ENCODE data around the gene PERM1. TPM values are rescaled to one million over a fixed set of nuclear protein-coding genes. Genes with fewer than 3 reads are reported as not detected.

PERM1 gene
- total and polyA plus RNA-seq, 2 of the 13 experiments (the other 11 are each of a cell fraction or from before 2014, with no cell fraction given), result 0.04 to 0.29 TPM

DNA sequence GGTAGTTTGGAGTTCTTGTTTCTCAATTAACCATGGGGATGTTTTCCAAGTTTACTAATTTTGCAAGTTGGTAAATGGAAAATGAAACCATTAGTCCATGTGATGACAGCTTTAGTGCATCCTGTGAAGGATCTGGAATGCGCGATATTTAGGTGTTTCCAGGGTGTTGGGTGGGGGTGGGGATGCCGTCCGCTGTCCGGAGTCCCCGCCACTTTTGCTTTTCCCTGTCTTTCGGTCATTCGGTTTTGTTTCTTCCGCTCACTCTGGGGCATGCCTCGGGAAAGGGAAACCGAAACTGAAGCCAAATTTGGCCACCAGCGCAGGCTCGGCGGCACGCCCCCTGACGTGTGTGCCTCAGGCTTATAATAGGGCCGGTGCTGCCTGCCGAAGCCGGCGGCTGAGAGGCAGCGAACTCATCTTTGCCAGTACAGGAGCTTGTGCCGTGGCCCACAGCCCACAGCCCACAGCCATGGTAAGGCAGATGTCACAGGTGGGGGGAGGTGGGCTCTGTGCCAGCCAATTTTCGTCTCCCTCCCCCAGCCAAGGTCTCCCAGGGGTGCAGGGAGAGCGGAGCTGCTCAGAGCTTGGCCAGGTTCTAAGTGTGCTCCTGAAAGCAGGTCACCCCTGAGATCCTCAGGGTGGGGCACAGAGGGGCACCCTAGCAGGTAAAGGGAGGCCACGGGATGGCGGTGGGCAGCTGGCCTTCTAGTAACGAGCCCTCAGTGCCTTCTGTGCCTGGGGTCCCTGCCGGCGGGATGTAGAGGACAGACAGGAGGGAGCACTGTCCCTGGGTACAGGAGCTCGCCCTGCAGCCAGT, 31.4 kb upstream of the PERM1 start, which contains the start of gene ISG15 (continued):
- no peak for TF ChIP-seq GLMP (CRISPR knock-in tag; IDR thresholded peaks at IDR 0.05; ENCODE audit: borderline replicate concordance)
- TF ChIP-seq NCOA5 (CRISPR knock-in tag; IDR thresholded peaks at IDR 0.05), result no peak
- peak; percentile 45 for TF ChIP-seq HNRNPLL (IDR thresholded peaks at IDR 0.05; ENCODE audit: low read depth, low read length, poor library complexity, severe bottlenecking)
- TF ChIP-seq, protein P1, sequence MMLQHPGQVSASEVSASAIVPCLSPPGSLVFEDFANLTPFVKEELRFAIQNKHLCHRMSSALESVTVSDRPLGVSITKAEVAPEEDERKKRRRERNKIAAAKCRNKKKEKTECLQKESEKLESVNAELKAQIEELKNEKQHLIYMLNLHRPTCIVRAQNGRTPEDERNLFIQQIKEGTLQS (CRISPR knock-in tag; IDR thresholded peaks at IDR 0.05), result no peak
- TF ChIP-seq, protein P2, sequence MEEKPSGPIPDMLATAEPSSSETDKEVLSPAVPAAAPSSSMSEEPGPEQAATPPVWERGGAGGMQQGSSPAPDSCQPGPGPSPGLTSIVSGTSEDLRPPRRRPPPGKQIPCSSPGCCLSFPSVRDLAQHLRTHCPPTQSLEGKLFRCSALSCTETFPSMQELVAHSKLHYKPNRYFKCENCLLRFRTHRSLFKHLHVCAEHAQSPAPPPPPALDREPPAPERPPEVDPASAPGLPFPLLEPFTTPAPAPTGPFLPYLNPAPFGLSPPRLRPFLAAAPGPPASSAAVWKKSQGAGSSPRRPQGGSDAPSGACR (CRISPR knock-in tag; IDR thresholded peaks at IDR 0.05), result no peak
- TF ChIP-seq MEF2D (CRISPR knock-in tag; IDR thresholded peaks at IDR 0.05), result peak; percentile 38; the same call in 1 of the 2 replicates
- TF ChIP-seq ZBTB39 (CRISPR knock-in tag; IDR thresholded peaks at IDR 0.05), result no peak
- 0 out of 2 replicates have a peak, but pooled peaks have one; percentile 20 for TF ChIP-seq ZNF609 (CRISPR knock-in tag; IDR thresholded peaks at IDR 0.05; ENCODE audit: borderline replicate concordance)
- TF ChIP-seq ZNF264 (CRISPR knock-in tag; IDR thresholded peaks at IDR 0.05), result no peak
- no peak for TF ChIP-seq JUNB (CRISPR knock-in tag; IDR thresholded peaks at IDR 0.05; ENCODE audit: borderline replicate concordance)
- TF ChIP-seq MIXL1 (CRISPR knock-in tag; IDR thresholded peaks at IDR 0.05), result peak; percentile 65; the same call in 1 of the 2 replicates
- TF ChIP-seq TBX2 (CRISPR knock-in tag; IDR thresholded peaks at IDR 0.05; ENCODE audit: borderline replicate concordance), result peak; percentile 64
- TF ChIP-seq ZNF670 (CRISPR knock-in tag; IDR thresholded peaks at IDR 0.05; ENCODE audit: borderline replicate concordance), result no peak
- no peak for TF ChIP-seq RFX3 (CRISPR knock-in tag; IDR thresholded peaks at IDR 0.05)
- no peak for TF ChIP-seq HBP1 (CRISPR knock-in tag; IDR thresholded peaks at IDR 0.05; ENCODE audit: low read depth)
- 0 out of 2 replicates have a peak, but pooled peaks have one; percentile 58 for TF ChIP-seq ZNF101 (CRISPR knock-in tag; IDR thresholded peaks at IDR 0.05; ENCODE audit: borderline replicate concordance, low read depth)
- peak; percentile 52; the same call in 1 of the 2 replicates for TF ChIP-seq NFKB2 (CRISPR knock-in tag; IDR thresholded peaks at IDR 0.05; ENCODE audit: borderline replicate concordance)
- TF ChIP-seq ESRRA (CRISPR knock-in tag; IDR thresholded peaks at IDR 0.05; ENCODE audit: low read depth), result peak; percentile 53; the same call in 1 of the 2 replicates
